Spleen (tissue), 7 donors: Measurements from ENCODE around the gene TMEM218.

Source experiments
- CTCF ChIP-seq, 11 experiments: fragments of 200-600 bp in 7 of 11; fragments of 450-650 bp in 4 of 11; sonication (generic) in 4 of 11; IDR thresholded peaks in 8 of 11; conservative IDR thresholded peaks in 3 of 11; 1 replicate in 7 of 11; 2 replicates in 4 of 11; pipeline versions ENCODE4 v1.4.0 to v1.8.0; 2016 to 2021; ENCODE audit warnings: antibody characterized with exemption in 11 of 11, inconsistent platforms in 4 of 11, mild to moderate bottlenecking in 1 of 11
- POLR2A ChIP-seq, 3 donors: fragments of 450-650 bp; IDR thresholded peaks; one replicate each; pipeline ENCODE4 v1.5.1; 2017; ENCODE audit warnings: antibody characterized with exemption in 3 of 3, mild to moderate bottlenecking in 1 of 3
- POLR2AphosphoS5 ChIP-seq, 3 donors: sonication (generic); formaldehyde crosslinking; IDR thresholded peaks; one replicate each; pipeline ENCODE4 v1.5.1; 2017; ENCODE audit warnings: antibody characterized with exemption in 3 of 3
- donor health status: DM: no; HTN: no; CAD: no; lungs with moderate emphysema.
- donor health status: DM: no; HTN: no; CAD: no.
- donor health status: DM: no; HTN: no; CAD: no.

- no peak for TF ChIP-seq CTCF (IDR thresholded peaks at IDR 0.05 in 8 of 11, conservative IDR thresholded peaks at IDR 0.05 in 3 of 11)
- TF ChIP-seq POLR2A (IDR thresholded peaks at IDR 0.05), result no peak
- TF ChIP-seq POLR2AphosphoS5 (IDR thresholded peaks at IDR 0.05), result no peak
Measured at GRCh38 chr11:125079151-125079877, 32.1 kb downstream of the TMEM218 start.
